Femur (tissue), 1 donor: ENCODE data around the gene ZNF778.

Experiments
- DNase-seq: peaks from one replicate; pipeline ENCODE4 v3.0.0-alpha.2; 2017

Gene ZNF778

GRCh38 chr16:89217388-89218191 lies at the start of gene ZNF778:
ZNF778 (plus strand) TSS chr16:89217703; CDS start chr16:89221128, 3,425 bp downstream.
- peak; percentile 91 for DNase-seq

GRCh38 chr16:89168381-89169189 lies 48.9 kb upstream of the ZNF778 start:
- no peak for DNase-seq

- no peak for DNase-seq
Observed at GRCh38 chr16:89169778-89170177, 47.7 kb upstream of the ZNF778 start.

GRCh38 chr16:89170346-89171215 lies 46.9 kb upstream of the ZNF778 start:
- DNase-seq: peak; percentile 48

DNA sequence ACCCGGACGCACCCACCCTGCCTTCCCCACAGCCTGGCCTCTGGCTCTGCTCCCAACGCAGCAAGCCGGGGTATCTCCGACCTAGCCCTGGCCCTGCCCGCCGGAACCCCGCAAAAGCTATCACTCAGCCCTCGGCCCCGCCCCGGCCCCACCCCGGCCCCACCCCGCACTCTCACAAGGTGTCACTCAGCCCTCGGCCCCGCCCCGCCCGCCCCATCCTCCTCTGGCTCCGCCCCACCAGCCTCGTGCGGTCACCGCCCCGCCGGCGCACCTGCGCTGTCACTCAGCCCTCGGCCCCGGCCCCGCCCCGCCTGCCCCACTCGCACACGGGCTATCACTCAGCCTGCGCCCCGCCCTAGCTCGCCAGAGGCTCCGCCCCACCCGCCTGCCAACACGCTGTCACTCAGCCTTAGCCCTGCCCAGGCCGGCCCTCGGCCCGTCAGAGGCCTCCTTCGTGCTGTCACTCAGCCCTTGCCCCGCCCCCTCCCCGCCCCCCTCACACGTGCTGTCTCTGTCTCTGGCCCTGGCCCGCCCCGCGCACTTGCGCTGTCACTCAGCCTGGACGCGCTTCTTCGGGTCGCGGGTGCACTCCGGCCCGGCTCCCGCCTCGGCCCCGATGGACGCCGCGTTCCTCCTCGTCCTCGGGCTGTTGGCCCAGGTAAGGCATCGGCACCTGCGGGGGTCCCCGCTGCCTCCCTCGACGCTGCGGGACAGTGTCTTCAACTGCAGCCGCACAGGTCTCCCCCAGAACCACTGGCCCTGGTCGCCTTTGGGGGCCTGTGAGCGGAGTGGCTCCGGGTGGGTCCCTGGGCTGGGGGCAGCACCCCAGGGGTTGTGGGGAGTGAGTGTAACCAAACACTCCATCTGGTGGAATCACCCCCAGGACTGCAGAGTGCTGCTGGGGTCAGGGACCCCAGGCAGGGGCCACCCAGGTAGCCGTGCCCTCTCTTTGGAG lies 46.0 kb upstream of the ZNF778 start, which contains the start of gene CDH15:
CDH15 (plus strand) TSS at position 533 of the 955 bp plus-strand sequence; CDS start at position 617, 84 bp downstream.
- peak; percentile 96 for DNase-seq

DNA sequence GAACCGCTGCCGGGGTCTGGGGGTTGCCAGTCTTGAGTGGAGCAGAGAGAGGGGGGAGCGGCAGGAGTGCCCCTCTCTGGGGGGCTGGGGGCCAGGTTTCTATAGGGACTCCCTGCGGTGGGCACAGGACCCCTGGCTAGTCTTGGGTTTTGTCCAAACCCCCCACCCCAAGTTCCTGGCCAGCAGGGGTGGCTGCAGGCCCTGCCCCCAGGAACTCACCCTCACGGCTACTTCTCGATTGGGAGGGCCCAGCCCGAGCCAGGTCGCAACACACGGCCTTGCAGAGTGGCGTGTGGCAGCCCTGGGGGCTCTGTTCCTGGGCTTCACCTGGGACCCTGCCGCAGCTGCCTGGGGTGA lies 45.4 kb upstream of the ZNF778 start:
- DNase-seq: peak; percentile 31

DNA sequence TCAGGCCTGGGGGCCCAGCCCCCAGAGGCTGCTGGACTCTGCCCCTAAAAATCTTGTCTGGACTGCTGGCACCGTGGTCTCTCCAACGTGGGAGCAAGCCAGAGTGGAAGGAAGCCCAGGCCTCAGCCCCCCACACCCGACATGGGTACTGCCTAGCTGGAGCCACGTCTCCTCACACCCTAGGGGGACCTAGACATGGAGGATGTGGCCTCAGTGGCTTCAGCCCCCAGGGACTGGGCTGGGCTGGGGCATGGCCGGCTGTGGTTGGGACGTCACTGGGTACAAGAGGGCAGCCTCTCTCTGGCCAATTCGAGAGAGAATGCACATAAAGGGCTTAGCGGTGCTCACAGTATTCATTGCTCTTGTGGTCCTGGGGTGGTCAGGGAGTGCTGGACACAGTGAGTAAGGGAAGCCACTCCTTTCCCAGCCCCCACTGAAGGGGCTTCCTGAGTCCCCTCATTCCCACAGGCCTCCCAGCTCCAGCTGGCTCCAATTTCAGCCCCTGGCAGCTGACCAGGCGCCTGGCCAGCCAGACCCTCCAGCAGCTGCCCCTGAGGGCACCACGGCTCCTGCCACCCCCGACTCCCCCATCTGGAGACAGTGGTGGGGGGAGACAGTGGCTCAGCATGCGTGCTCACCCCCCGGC lies 44.9 kb upstream of the ZNF778 start:
- peak; percentile 76 for DNase-seq

DNA sequence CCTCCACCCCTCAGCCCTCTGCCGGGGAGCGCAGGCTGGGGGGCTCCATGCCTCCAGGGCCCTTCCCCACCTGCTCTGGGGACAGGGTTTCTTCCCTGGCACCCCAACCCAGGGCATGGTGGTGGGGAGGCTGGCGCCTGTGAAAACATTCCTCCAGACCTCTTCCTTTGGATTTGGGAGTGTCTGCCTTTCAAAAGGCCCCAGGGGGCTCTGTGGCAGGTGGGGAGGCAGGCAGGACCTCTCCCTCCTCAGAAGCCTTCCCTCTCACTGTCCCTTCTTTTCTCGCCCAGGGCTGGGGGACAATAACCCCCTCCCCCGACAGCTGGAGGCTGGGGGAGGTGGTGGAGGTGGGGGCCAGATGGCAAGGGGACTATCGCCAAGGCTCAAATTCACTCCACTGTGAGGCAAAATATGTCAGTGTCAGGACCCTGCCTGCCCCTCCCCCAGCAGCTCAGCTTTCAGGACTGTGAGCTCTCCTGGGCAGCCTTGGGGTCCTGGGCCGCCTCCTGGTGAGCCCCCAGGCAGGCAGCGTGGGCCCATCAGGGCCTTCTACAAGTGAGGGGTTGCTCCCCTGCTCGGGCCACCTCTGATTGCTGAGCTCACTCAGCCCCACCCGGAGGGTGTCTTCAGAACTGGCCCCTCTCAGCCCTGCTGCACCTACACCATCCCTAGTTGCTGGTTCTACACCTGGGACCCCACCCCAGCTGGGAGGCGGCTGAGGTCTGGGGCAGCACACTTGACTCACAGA lies 44.2 kb upstream of the ZNF778 start:
- peak; percentile 48 for DNase-seq

- DNase-seq: peak; percentile 68
Observed at GRCh38 chr16:89174055-89174827, 43.3 kb upstream of the ZNF778 start.

- peak; percentile 84 for DNase-seq
Observed at GRCh38 chr16:89174877-89175276, 42.6 kb upstream of the ZNF778 start.

GRCh38 chr16:89175280-89176146 lies 42.0 kb upstream of the ZNF778 start:
- DNase-seq: peak; percentile 66

DNA sequence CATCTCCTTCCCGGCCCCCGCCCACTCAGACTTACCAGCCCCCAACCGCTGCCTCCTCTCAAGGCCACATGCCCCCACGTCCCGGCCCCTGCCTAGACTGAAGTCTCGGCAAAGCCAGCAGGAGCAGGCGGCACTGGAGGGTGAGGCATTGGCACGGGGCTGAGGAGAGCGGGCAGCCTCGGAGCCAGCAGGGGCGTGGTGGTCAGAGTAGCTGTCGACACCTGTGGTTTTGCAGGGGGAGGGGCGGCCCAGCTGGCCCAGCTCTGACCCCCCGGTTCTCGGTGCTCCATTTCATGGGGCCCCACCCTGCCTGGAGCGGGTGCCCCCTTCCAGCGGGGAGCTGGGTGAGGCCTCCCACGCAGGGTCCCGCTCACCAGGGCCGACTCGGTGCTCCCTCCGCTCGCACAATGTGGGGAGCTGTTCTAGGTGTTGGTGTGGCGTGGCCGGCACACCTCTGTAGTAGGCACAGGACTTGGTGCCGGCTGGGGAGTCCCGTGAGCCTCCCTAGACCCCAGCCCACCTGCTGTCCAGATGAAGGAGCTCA lies 41.3 kb upstream of the ZNF778 start:
- peak; percentile 74 for DNase-seq

DNA sequence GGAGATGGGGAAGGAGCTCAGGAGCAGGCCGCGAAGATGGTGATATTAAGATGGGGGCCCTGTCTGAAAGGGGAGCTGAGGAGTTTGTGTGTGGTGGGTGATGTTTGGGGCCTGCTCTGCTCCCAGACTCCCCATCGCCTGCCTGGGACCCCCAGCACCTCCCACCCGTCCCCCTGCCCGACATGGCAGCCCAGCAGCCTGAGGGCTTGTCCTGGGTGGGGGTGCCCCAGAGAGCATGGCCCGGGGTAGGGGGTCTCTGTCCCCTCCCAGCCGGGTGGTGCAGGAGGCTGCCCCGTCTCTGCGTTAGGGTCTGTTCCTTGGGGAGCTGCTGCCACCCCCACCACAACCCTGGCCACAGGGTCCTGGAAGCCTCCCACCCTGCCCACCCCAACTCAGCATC lies 40.8 kb upstream of the ZNF778 start:
- DNase-seq: no peak

DNA sequence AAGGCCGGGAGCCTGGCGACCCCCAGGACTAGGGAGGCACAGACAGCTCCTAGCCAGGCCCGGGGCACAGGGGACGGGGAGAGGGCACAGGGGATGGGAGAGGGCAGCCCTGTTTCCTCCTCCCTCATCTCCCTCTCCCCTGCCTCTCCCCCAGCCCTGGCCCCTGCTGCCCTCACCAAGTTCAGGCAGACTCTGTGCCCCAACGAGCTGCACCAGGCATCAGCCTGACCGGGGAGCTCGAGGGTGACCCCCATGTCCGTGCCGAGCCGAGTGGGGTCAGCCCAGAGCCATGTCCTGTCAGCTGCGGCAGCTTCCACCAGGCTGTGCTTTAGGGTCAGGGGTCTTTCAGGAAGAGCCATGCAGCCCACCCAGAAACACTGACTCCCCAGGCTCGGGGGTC lies 40.0 kb upstream of the ZNF778 start:
- no peak for DNase-seq

DNA sequence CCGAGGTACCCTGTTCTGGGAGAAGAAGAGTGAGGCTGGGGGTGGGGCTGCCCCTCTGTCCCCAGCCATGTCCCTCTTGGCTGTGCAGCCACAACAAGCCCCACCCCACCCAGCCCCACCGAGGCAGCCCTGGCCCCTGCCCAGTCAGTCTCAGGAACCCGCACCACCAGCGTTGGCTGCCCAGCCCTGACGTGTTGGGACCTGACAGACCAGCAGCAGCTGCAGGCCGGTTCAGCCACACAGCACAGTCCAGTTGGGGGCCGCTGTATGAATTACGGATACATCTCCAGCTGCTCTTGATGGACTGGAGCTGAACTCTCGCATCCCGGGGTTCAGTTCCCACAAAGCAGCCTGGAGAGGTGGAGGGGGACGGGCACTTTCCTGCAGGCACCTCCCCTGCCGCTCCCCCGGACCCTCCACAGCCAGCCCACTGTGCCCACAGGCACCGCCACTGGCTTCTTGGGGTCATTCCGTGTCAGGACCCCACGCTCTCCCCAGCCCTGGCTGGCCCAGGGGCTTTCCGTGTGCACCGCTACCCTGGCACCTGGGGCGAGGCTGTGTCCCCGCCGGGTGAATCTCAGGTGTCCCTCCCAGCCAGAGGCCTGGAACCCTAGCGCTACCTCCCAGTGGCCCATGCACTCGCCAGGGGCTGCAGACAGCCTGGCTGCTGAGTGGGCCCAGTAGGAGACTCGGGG lies 38.9 kb upstream of the ZNF778 start:
- DNase-seq: peak; percentile 34

DNA sequence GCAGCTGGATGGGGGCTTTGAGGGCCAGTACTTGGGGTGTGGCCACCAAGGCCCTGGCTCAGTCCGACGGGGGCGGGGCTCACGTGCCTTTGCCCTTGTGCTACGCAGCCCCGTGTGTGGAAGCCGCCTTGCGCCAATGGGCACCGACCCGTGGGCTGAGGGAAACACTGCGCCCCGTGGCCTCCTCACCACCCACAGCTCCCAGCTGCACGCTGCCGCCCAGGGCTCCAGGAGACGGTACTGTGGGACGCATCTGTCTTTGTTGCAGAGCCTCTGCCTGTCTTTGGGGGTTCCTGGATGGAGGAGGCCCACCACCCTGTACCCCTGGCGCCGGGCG lies 38.4 kb upstream of the ZNF778 start:
- no peak for DNase-seq

DNA sequence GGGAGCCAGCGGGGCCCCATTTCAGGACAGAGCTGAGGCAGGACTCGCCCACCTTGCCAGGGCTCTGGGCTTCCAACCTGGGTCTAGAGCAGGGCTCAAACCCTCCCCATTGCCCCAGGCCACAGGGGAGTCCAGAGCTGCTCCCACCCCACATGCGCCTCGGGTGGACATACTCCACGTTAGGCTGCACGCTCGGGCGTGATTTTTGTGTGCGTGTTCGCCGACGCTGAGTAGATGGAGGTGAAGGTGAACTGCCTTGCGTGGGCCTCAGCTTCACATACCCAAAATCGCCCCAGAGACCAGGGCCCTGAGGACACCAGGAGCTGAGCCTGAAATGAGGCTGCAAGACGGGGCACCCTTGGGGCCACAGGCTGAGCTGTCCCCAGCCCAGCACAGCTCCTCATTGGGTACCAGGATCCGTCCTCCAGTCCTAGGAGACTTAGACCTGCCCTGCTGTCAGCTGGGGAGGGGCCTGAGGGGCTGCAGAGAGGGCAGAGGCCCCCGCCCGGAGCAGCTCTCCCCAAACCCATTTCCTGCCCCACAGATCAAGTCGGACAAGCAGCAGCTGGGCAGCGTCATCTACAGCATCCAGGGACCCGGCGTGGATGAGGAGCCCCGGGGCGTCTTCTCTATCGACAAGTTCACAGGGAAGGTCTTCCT lies 37.7 kb upstream of the ZNF778 start:
- DNase-seq: no peak
